GM12874 (cell line): ENCODE results near the gene MORN1.

Experiments
- CTCF ChIP-seq: IDR thresholded peaks from 2 replicates; pipeline ENCODE4 v1.5.1; 2011; ENCODE audit warnings: low read depth, mild to moderate bottlenecking, control low read depth, low read length, moderate library complexity; ENCODE audit not compliant: insufficient read depth

The MORN1 gene

GRCh38 chr1:2294033-2294724 is 97.2 kb downstream of the MORN1 start:
- TF ChIP-seq CTCF, result no peak

DNA sequence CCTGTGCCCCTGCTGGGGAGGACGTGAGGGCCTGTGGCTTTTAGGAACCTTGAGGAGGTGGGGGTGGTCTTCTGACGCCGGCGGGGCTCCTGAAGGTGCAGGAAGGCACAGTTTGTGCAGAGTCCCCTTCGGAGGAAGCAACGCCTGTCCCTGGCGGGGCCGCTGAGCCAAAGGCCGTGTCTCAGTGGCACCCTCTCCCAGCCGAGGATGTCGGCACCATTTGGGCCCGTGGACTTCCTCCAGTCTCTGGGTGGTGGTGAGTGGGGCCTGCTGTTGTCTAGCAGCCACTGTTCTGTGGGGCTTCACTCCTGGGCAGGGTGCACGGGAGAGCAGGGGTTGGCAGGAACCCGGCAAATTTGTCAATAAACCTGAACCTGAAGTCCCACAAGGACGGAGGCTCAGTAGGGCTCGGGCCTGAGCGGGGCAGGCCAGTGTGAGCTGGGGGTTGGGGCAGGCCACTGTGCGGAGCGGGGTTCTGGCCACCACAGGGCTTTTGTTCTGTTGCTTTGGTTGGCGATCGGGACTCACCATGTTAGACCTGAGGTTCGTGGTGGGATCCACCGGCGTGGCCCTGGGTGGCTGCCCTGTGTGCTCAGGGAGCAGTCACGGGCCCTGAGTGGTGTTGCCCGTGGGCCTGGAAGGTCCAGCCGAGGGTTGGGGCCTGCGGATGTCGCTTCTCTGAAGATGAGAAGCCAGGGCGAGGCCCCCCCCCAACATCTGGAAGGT is 98.5 kb downstream of the MORN1 start:
- TF ChIP-seq CTCF, result no peak

DNA sequence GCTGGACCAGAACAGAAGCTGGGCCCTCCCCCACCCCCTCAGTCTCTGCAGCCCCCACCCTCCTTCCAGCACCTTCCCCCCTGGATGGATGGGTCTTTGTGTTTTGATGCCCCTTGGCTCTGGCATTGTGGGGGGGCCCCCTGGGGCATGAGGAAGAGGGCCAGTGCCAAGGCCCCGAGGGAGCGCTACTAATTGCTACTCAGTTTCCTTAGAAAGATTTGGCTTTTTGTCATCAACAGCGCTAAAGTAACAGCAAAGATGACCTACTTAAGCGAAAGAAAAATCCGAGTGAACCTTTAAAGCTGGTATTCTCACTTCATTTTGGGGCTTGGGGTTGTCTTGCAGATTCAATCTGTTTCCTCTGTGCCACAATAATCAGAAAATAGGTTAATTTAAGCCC is 99.8 kb downstream of the MORN1 start:
- no peak for TF ChIP-seq CTCF

- TF ChIP-seq CTCF, result no peak
Observed at GRCh38 chr1:2290595-2291510, 100.5 kb downstream of the MORN1 start.

- TF ChIP-seq CTCF, result no peak
Observed at GRCh38 chr1:2290171-2290578, 101.2 kb downstream of the MORN1 start.

GRCh38 chr1:2289607-2290006 is 101.7 kb downstream of the MORN1 start:
- TF ChIP-seq CTCF, result no peak
